Measurements from ENCODE around the gene GPR18.

Gene GPR18

DNA sequence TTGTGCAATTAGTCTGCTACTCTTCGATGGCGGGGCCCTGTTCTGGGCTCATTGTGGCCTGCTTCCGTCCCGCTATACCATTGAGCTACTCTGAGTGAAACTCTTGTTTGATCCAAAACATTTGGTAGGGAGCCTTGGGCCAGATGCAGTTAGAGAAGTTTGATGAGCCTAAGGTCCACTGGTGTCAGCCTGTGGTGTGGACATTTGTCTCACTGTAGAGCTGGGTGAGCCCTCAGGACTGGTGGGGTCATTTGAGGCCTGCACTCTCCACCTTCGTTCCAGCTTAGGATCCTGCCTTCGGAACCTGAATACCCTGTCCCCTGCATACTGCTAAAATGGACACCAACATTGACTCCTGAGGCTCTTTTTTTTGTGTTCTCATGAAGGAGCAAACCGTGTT lies 50.7 kb downstream of the GPR18 start:
- no peak for DNase-seq

- DNase-seq: no peak
Observed at GRCh38 chr13:99206873-99207272, 51.3 kb downstream of the GPR18 start.

DNA sequence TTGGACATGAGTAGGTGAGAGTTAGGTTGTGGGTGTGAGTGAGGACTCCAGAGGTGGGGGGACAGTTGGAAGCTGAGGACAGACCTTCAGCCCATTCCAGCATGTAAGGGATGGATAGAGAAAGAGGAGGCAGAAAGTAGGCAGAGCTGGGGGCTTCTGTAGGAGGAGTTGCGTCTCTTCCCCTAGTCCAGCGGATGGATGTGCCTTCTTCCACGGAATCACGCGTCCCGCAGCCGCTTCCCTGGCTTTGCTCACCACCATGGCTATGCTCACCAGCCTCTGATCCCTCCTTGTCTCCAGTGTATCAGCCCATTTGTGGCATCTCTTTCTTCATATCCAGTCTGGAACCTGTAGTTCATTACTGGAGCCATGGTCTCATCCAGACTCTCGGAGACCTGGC lies 52.0 kb downstream of the GPR18 start:
- DNase-seq: no peak

DNA sequence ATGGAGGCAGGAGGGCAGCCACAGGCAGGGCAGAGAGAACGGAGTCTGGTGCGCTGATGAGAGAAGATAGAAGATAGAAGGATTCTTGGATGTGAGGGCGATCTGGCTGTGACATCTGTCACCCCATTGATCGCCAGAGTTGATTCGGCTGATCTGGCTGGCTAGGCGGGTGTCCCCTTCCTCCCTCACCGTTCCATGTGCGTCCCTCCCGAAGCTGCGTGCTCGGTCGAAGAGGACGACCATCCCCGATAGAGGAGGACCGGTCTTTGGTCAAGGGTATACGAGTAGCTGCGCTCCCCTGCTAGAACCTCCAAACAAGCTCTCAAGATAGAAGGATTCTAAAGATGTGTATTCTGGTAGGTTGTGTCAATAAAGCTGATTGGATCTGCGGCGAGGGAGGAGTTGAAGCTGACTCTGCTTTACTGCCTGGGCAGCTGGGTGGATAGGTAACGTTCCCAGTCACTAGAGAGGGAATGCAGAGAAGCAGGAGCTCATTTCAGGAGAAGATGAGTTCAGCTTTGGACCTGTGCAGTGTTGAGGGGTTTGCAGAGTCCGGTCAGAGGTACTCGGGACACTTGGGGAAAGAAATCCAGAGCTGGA lies 52.5 kb downstream of the GPR18 start:
- DNase-seq: no peak
